GM12878 (cell line): Measurements from ENCODE around the gene LAS1L. TPM values are rescaled to one million over a fixed set of nuclear protein-coding genes. Genes with fewer than 3 reads are reported as not detected.

Experiments used
- ATAC-seq: fragments of 200-7000 bp; cut with Tn5 transposase; 3 replicates; pipeline ENCODE4 v1.9.1; 2020; ENCODE audit warnings: mild to moderate bottlenecking, moderate library complexity
- BruUV-seq: library from RNA; stranded (reverse); fragments of 400-500 nt; replicated peaks from 2 replicates; lab custom pipeline; 2021; lab: Mats Ljungman, UMichigan
- CTCF ChIA-PET: fragments of 300-600 bp; sonication (Branson Sonifier 250); formaldehyde crosslinking; extraction: SDS; loops from one replicate; lab custom pipeline; 2021; ENCODE audit warnings: inconsistent platforms; lab: Yijun Ruan, JAX
- POLR2A ChIA-PET: fragments of 350-600 bp; formaldehyde crosslinking; extraction: SDS; loops from one replicate; lab custom pipeline; 2021; ENCODE audit warnings: inconsistent platforms; lab: Charles Lee
- RAD21 ChIA-PET: fragments of 300-600 bp; sonication (Branson Sonifier 250); formaldehyde crosslinking; loops from one replicate; lab custom pipeline; 2023; ENCODE audit warnings: antibody characterized with exemption; ENCODE audit not compliant: unreplicated experiment; lab: Charles Lee
- SMC1A ChIA-PET: fragments of 300-600 bp; sonication (Branson Sonifier 250); formaldehyde crosslinking; loops from one replicate; lab custom pipeline; 2023; ENCODE audit not compliant: unreplicated experiment, uncharacterized antibody; lab: Charles Lee
- DNase-seq: peaks from one replicate; pipeline ENCODE4 v3.0.0-alpha.2; 2011; ENCODE audit warnings: low read depth, low spot score
- FAIRE-seq: peaks from 3 replicates; lab custom pipeline; 2011; peaks lifted over from hg19 to GRCh38; lab: Jason Lieb, UNC
- H2AFZ ChIP-seq: 2 replicates; pipeline ENCODE4 v1.6.0; 2011; ENCODE audit warnings: low read depth, low read length, control low read depth; ENCODE audit not compliant: control insufficient read depth
- H3K27ac ChIP-seq: 2 replicates; pipeline ENCODE4 v1.5.1; 2011; ENCODE audit warnings: control low read depth; ENCODE audit not compliant: control insufficient read depth, insufficient read depth
- H3K27me3 ChIP-seq, 2 experiments: replicated peaks in 1 of 2; 2 replicates each; pipeline versions ENCODE4 v1.6.0 to v1.6.1; 2011; ENCODE audit warnings: low read length in 1 of 2; ENCODE audit not compliant: control insufficient read depth in 2 of 2, insufficient read depth in 2 of 2
- H3K36me3 ChIP-seq, 2 experiments: 2 replicates each; pipeline ENCODE4 v1.5.1; 2011; ENCODE audit warnings: low read length in 1 of 2; ENCODE audit not compliant: control insufficient read depth in 2 of 2, insufficient read depth in 2 of 2
- H3K4me1 ChIP-seq: 2 replicates; pipeline ENCODE4 v1.6.1; 2011; ENCODE audit warnings: mild to moderate bottlenecking, low read length, moderate library complexity, mixed read lengths; ENCODE audit not compliant: control insufficient read depth, insufficient read depth
- H3K4me2 ChIP-seq: 2 replicates; pipeline ENCODE4 v1.6.0; 2011; ENCODE audit warnings: control low read depth; ENCODE audit not compliant: control insufficient read depth, insufficient read depth
- H3K4me3 ChIP-seq: fragments of 200-600 bp; sonication (generic); 2 replicates; pipeline ENCODE4 v1.5.1; 2016
- H3K79me2 ChIP-seq: 2 replicates; pipeline ENCODE4 v1.6.0; 2011; ENCODE audit warnings: low read length; ENCODE audit not compliant: control insufficient read depth, insufficient read depth
- H3K9ac ChIP-seq: 2 replicates; pipeline ENCODE4 v1.8.0; 2011; ENCODE audit warnings: low read length, control low read depth, mixed read lengths; ENCODE audit not compliant: control insufficient read depth, insufficient read depth
- H3K9me3 ChIP-seq: replicated peaks from 3 replicates; pipeline ENCODE4 v1.5.1; 2011; ENCODE audit warnings: mild to moderate bottlenecking, low read length; ENCODE audit not compliant: control insufficient read depth, insufficient read depth
- H4K20me1 ChIP-seq: 2 replicates; pipeline ENCODE4 v1.6.0; 2011; ENCODE audit not compliant: control insufficient read depth, insufficient read depth
- EED ChIP-seq: sonication (generic); IDR thresholded peaks from 2 replicates; pipeline ENCODE4 v1.6.1; 2016; ENCODE audit warnings: antibody characterized with exemption, low read depth
- EP300 ChIP-seq, 2 experiments: fragments of 150-350 bp in 1 of 2; IDR thresholded peaks; 2 replicates each; pipeline ENCODE4 v1.6.1; 2011 to 2012; ENCODE audit warnings: low read depth in 2 of 2, low read length in 2 of 2, borderline replicate concordance in 1 of 2, improper control_type of control experiment in 1 of 2, inconsistent platforms in 1 of 2; ENCODE audit not compliant: control insufficient read depth in 1 of 2
- HDGF ChIP-seq: fragments of 450-650 bp; IDR thresholded peaks from 2 replicates; pipeline ENCODE4 v1.6.1; 2016; ENCODE audit warnings: antibody characterized with exemption
- MTA3 ChIP-seq: IDR thresholded peaks from 2 replicates; pipeline ENCODE4 v1.6.1; 2012; ENCODE audit warnings: low read length, inconsistent platforms, borderline replicate concordance
- NR2F1 ChIP-seq: fragments of 450-650 bp; conservative IDR thresholded peaks from 2 replicates; pipeline ENCODE4 v1.6.1; 2017; ENCODE audit warnings: mild to moderate bottlenecking
- POLR2AphosphoS2 ChIP-seq: IDR thresholded peaks from 2 replicates; pipeline ENCODE4 v1.6.1; 2011; ENCODE audit warnings: low read depth, mild to moderate bottlenecking, low read length, improper control_type of control experiment, moderate library complexity
- SIN3A ChIP-seq: IDR thresholded peaks from 2 replicates; pipeline ENCODE4 v1.6.1; 2012; ENCODE audit warnings: low read depth, low read length, improper control_type of control experiment
- TBL1XR1 ChIP-seq: IDR thresholded peaks from 2 replicates; pipeline ENCODE4 v1.6.1; 2012; ENCODE audit warnings: low read depth, low read length, improper control_type of control experiment
- ZNF207 ChIP-seq: fragments of 450-650 bp; IDR thresholded peaks from 2 replicates; pipeline ENCODE4 v1.6.1; 2014; ENCODE audit warnings: antibody characterized with exemption, mild to moderate bottlenecking, borderline replicate concordance
- WGBS: methylation state at CpG from one replicate; pipeline ENCODE4 v1.1.6; 2016; ENCODE audit warnings: low lambda C conversion rate; ENCODE audit not compliant: insufficient replicate concordance, insufficient coverage; ENCODE audit errors: missing lambda C conversion rate; 5-methylcytosine and 5-hydroxymethylcytosine counted together
- in situ Hi-C: fragments of 300-500 bp; cut with MboI; formaldehyde crosslinking; loops from 9 replicates; pipeline ENCODE4 v1.14.3; 2018; ENCODE audit warnings: mixed read lengths
- intact Hi-C: fragments of 100-400 bp; cut with micrococcal nuclease; formaldehyde crosslinking; loops from one replicate; pipeline ENCODE4 v1.14.2; 2022; ENCODE audit not compliant: unreplicated experiment
- polyA plus RNA-seq, 11 experiments: library from polyadenylated mRNA; depleted of rRNA in 4 of 11; unstranded in 6 of 11; stranded (reverse) in 5 of 11; fragments of >200 nt; fragmentation: Nextera tagmentation in 4 of 11; fragmentation: Illumina TruSeq in 1 of 11; extraction: Ambion mirVana in 4 of 11; extraction: Trizol in 1 of 11; gene quantifications; 1 replicate in 1 of 11; 2 replicates in 10 of 11; pipeline versions ENCODE4 v1.2.1 to v1.2.3, GENCODE V29; 2011 to 2016; ENCODE audit warnings: inconsistent platforms in 2 of 11, missing spikeins in 2 of 11, low read depth in 1 of 11
- total RNA-seq, 4 experiments: library from RNA; depleted of rRNA in 3 of 4; stranded (reverse); fragments of >200 nt in 3 of 4; fragmentation: Illumina TruSeq in 1 of 4; extraction: Trizol in 1 of 4; gene quantifications; 2 replicates each; pipeline versions ENCODE4 v1.2.1 to v1.2.3, GENCODE V29; 2013 to 2021
- TF ChIP-seq, protein P1 (sequence below): fragments of 450-650 bp; IDR thresholded peaks from 2 replicates; pipeline ENCODE4 v1.6.1; 2017; ENCODE audit warnings: mild to moderate bottlenecking, moderate library complexity
- TF ChIP-seq, protein P2 (sequence below): IDR thresholded peaks from 2 replicates; pipeline ENCODE4 v1.6.1; 2012; ENCODE audit warnings: low read length, inconsistent platforms
- TF ChIP-seq, protein P3 (sequence below): fragments of 450-650 bp; formaldehyde crosslinking; IDR thresholded peaks from 2 replicates; pipeline ENCODE4 v1.4.0; 2020; ENCODE audit warnings: mild to moderate bottlenecking, moderate library complexity

LAS1L gene
- total and polyA plus RNA-seq, 10 of the 15 experiments (the other 5 are each of a cell fraction or from before 2014, with no cell fraction given), result 27.4 to 100 (median 56.4) TPM

DNA sequence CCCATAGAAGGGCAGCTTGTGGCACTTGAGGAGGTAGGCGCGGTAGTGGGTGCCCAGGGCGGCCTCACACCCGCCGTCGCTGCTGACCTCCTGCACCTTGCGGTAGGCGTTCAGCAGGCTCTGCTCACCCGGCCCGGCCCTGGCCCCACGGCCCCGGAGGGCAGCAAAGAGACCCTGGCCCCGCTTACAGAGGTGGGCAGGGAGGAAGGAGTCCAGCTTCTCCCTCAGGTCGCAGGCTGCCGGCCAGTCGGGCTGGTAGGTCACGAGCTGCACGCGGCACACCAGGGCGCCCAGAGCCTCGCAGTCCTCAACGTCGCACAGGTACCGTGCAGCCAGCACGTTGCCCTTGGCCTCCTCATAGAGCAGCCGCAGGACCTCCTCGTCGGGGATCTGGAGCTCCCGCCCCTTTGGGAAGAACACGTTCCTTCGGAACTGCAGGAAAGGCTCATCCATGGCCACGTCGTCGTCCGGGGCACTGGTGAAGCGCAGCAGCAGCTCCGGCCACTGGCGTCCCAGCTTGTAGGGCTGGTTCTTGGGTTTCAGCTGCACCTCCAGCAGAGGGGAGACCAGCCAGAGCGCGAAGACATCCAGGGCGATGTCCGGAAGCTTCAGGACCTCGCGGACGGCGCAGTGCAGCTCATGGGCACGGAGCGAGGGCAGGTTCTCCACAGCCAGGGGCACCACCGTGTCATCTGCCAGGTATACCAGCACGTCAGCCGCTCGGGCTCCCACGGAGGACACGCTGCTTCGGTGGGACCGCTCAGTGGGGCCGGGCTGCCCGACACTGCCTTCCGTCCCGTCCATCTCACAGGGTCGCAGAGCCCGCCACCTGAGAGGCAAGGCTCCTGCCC is 17.1 kb upstream of the LAS1L start (continued):
- TF ChIP-seq, protein P1, sequence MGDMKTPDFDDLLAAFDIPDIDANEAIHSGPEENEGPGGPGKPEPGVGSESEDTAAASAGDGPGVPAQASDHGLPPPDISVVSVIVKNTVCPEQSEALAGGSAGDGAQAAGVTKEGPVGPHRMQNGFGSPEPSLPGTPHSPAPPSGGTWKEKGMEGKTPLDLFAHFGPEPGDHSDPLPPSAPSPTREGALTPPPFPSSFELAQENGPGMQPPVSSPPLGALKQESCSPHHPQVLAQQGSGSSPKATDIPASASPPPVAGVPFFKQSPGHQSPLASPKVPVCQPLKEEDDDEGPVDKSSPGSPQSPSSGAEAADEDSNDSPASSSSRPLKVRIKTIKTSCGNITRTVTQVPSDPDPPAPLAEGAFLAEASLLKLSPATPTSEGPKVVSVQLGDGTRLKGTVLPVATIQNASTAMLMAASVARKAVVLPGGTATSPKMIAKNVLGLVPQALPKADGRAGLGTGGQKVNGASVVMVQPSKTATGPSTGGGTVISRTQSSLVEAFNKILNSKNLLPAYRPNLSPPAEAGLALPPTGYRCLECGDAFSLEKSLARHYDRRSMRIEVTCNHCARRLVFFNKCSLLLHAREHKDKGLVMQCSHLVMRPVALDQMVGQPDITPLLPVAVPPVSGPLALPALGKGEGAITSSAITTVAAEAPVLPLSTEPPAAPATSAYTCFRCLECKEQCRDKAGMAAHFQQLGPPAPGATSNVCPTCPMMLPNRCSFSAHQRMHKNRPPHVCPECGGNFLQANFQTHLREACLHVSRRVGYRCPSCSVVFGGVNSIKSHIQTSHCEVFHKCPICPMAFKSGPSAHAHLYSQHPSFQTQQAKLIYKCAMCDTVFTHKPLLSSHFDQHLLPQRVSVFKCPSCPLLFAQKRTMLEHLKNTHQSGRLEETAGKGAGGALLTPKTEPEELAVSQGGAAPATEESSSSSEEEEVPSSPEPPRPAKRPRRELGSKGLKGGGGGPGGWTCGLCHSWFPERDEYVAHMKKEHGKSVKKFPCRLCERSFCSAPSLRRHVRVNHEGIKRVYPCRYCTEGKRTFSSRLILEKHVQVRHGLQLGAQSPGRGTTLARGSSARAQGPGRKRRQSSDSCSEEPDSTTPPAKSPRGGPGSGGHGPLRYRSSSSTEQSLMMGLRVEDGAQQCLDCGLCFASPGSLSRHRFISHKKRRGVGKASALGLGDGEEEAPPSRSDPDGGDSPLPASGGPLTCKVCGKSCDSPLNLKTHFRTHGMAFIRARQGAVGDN, result no peak

DNA sequence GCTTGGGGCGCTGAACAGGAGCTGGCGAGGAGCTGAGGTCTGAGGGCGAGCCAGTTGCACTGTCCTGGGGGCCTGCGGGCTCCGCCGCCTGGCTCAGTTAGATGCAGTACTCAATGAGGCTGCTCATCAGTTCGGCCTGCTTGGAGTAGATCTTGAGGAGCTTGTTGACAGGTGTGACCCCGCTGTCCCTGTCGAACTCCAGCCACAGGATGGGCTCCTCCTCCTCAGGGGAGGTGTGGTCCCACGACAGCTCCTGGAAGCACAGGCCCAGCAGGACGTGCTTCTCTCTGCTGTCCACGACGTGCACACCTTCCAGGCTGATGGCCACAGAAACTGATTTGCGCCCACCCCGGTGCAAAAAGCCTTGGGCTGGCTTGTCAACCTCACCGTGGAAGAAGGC is 16.5 kb upstream of the LAS1L start:
- H3K4me1 ChIP-seq, result no peaks in the 10 kb centered on the region
- POLR2A ChIA-PET, result no interaction called here
- no peak overlapping the region for H3K27ac ChIP-seq
- WGBS, result 42% methylated on average over 15 of the region's 16 CpGs
- intact Hi-C loops (no loop called here), in situ Hi-C loops (no loop called here)
- DNase-seq (no peak), FAIRE-seq (no peak), ATAC-seq (no peak)
- no peak overlapping the region for H2AFZ ChIP-seq
- CTCF ChIA-PET, result no interaction called here
- no peaks in the 10 kb centered on the region for H3K27me3 ChIP-seq
- no peak overlapping the region for H3K4me3 ChIP-seq
- no peaks in the 10 kb centered on the region for H3K79me2 ChIP-seq
- H3K9me3 ChIP-seq, result no peaks in the 10 kb centered on the region; the same call in 2 of the 3 replicates
- H3K4me2 ChIP-seq, result no peak overlapping the region
- no peak overlapping the region for H3K9ac ChIP-seq
- RAD21 ChIA-PET, result no interaction called here
- H3K36me3 ChIP-seq, result no peaks in the 10 kb centered on the region
- H4K20me1 ChIP-seq, result no peaks in the 10 kb centered on the region
- SMC1A ChIA-PET, result no interaction called here
- BruUV-seq, result no TSS peak
- TF ChIP-seq POLR2AphosphoS2 (no peak), NR2F1 (no peak), MTA3 (no peak), ZNF207 (no peak), EED (no peak), EP300 (IDR thresholded peaks at IDR 0.05; ENCODE audit: borderline replicate concordance in 1 of 2, control insufficient read depth in 1 of 2, low read depth in 2 of 2, low read length in 2 of 2) (no peak), TBL1XR1 (no peak), HDGF (no peak), SIN3A (no peak)
- TF ChIP-seq, protein P2, sequence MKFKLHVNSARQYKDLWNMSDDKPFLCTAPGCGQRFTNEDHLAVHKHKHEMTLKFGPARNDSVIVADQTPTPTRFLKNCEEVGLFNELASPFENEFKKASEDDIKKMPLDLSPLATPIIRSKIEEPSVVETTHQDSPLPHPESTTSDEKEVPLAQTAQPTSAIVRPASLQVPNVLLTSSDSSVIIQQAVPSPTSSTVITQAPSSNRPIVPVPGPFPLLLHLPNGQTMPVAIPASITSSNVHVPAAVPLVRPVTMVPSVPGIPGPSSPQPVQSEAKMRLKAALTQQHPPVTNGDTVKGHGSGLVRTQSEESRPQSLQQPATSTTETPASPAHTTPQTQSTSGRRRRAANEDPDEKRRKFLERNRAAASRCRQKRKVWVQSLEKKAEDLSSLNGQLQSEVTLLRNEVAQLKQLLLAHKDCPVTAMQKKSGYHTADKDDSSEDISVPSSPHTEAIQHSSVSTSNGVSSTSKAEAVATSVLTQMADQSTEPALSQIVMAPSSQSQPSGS, result no peak
- TF ChIP-seq, protein P3, sequence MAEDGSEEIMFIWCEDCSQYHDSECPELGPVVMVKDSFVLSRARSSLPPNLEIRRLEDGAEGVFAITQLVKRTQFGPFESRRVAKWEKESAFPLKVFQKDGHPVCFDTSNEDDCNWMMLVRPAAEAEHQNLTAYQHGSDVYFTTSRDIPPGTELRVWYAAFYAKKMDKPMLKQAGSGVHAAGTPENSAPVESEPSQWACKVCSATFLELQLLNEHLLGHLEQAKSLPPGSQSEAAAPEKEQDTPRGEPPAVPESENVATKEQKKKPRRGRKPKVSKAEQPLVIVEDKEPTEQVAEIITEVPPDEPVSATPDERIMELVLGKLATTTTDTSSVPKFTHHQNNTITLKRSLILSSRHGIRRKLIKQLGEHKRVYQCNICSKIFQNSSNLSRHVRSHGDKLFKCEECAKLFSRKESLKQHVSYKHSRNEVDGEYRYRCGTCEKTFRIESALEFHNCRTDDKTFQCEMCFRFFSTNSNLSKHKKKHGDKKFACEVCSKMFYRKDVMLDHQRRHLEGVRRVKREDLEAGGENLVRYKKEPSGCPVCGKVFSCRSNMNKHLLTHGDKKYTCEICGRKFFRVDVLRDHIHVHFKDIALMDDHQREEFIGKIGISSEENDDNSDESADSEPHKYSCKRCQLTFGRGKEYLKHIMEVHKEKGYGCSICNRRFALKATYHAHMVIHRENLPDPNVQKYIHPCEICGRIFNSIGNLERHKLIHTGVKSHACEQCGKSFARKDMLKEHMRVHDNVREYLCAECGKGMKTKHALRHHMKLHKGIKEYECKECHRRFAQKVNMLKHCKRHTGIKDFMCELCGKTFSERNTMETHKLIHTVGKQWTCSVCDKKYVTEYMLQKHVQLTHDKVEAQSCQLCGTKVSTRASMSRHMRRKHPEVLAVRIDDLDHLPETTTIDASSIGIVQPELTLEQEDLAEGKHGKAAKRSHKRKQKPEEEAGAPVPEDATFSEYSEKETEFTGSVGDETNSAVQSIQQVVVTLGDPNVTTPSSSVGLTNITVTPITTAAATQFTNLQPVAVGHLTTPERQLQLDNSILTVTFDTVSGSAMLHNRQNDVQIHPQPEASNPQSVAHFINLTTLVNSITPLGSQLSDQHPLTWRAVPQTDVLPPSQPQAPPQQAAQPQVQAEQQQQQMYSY (CRISPR knock-in tag), result no peak
